ENCODE data around the gene SHANK3. TPM values are rescaled to one million over a fixed set of nuclear protein-coding genes. Genes with fewer than 3 reads are reported as not detected.

The SHANK3 gene
- total and polyA plus RNA-seq, 2 of the 8 experiments (the other 6 are each of a cell fraction or from before 2014, with no cell fraction given): 1.5 to 6.0 TPM

DNA sequence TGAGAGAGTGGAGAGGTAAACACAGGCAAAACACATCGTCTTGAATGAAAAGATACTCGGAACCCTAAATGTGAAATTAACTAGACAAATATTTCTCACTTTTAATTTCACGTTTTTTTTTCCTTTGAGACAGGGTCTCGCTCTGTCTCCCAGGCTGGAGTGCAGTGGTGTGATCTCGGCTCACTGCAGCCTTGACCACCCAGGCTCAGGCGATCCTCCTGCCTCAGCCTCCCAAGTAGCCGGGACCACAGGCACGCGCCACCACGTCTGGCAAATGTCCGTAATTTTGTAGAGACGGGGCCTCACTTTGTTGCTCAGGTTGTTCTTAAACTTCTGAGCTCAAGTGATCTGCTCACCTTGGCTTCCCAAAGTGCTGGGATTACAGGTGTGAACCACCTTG lies 7.4 kb upstream of the SHANK3 start (continued):
- TF ChIP-seq CHD7 (IDR thresholded peaks at IDR 0.05; ENCODE audit: insufficient replicate concordance, low read length) (no peak), SIN3A (conservative IDR thresholded peaks at IDR 0.05 in 1 of 2, IDR thresholded peaks at IDR 0.05 in 1 of 2; ENCODE audit: low read depth in 1 of 2, low read length in 2 of 2) (no peak), CEBPB (IDR thresholded peaks at IDR 0.05; ENCODE audit: low read depth, low read length) (no peak), KDM5A (IDR thresholded peaks at IDR 0.05; ENCODE audit: low read length) (no peak), SRF (IDR thresholded peaks at IDR 0.05; ENCODE audit: low read depth, low read length) (no peak), SUZ12 (IDR thresholded peaks at IDR 0.05; ENCODE audit: low read length) (no peak)
- TF ChIP-seq, protein P1, sequence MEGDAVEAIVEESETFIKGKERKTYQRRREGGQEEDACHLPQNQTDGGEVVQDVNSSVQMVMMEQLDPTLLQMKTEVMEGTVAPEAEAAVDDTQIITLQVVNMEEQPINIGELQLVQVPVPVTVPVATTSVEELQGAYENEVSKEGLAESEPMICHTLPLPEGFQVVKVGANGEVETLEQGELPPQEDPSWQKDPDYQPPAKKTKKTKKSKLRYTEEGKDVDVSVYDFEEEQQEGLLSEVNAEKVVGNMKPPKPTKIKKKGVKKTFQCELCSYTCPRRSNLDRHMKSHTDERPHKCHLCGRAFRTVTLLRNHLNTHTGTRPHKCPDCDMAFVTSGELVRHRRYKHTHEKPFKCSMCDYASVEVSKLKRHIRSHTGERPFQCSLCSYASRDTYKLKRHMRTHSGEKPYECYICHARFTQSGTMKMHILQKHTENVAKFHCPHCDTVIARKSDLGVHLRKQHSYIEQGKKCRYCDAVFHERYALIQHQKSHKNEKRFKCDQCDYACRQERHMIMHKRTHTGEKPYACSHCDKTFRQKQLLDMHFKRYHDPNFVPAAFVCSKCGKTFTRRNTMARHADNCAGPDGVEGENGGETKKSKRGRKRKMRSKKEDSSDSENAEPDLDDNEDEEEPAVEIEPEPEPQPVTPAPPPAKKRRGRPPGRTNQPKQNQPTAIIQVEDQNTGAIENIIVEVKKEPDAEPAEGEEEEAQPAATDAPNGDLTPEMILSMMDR (IDR thresholded peaks at IDR 0.05; ENCODE audit: control extremely low read depth in 1 of 3, insufficient read depth in 1 of 3, low read depth in 1 of 3, low read length in 3 of 3): no peak
